T-helper 22 cell (primary cell): ENCODE results near the gene AKR1C8.
"Not testable (repeated sequence)": the region's sequence is repeated elsewhere in the genome, so short reads cannot be mapped to it uniquely, and the experiment has no call there.

Experiments used
- DNase-seq: peaks from one replicate; pipeline ENCODE4 v3.0.0-alpha.2; 2020; ENCODE audit warnings: low read depth

AKR1C8 gene

GRCh38 chr10:5168897-5169420 lies 16.0 kb downstream of the AKR1C8 start:
- DNase-seq, result no peak

GRCh38 chr10:5165738-5166137 lies 19.2 kb downstream of the AKR1C8 start:
- no peak for DNase-seq

- no peak for DNase-seq
Measured at GRCh38 chr10:5163487-5163886, 21.5 kb downstream of the AKR1C8 start.

- no peak for DNase-seq
Measured at GRCh38 chr10:5159126-5159525, 25.8 kb downstream of the AKR1C8 start.

GRCh38 chr10:5157501-5157900 lies 27.4 kb downstream of the AKR1C8 start:
- no peak for DNase-seq

GRCh38 chr10:5155951-5156350 lies 29.0 kb downstream of the AKR1C8 start:
- no peak for DNase-seq

- no peak for DNase-seq
Measured at GRCh38 chr10:5151076-5151475, 33.9 kb downstream of the AKR1C8 start.

- no peak for DNase-seq
Measured at GRCh38 chr10:5148678-5149032, 36.3 kb downstream of the AKR1C8 start.

- no peak for DNase-seq
Measured at GRCh38 chr10:5147981-5148677, 36.8 kb downstream of the AKR1C8 start.

- no peak for DNase-seq
Measured at GRCh38 chr10:5147255-5147980, 37.5 kb downstream of the AKR1C8 start.

- DNase-seq, result no peak
Measured at GRCh38 chr10:5146920-5147254, 38.1 kb downstream of the AKR1C8 start.

GRCh38 chr10:5143137-5143536 lies 41.8 kb downstream of the AKR1C8 start:
- DNase-seq, result no peak

- no peak for DNase-seq
Measured at GRCh38 chr10:5142199-5142598, 42.8 kb downstream of the AKR1C8 start.

- DNase-seq, result not testable (repeated sequence)
Measured at GRCh38 chr10:5137699-5138098, 47.3 kb downstream of the AKR1C8 start.

- no peak for DNase-seq
Measured at GRCh38 chr10:5136468-5137087, 48.4 kb downstream of the AKR1C8 start.

GRCh38 chr10:5135581-5135980 lies 49.4 kb downstream of the AKR1C8 start:
- DNase-seq, result no peak

GRCh38 chr10:5125315-5126044 lies 59.5 kb downstream of the AKR1C8 start:
- no peak for DNase-seq

GRCh38 chr10:5123886-5124285 lies 61.1 kb downstream of the AKR1C8 start:
- DNase-seq, result no peak

GRCh38 chr10:5119997-5120396 lies 65.0 kb downstream of the AKR1C8 start:
- not testable (repeated sequence) for DNase-seq

- no peak for DNase-seq
Measured at GRCh38 chr10:5117026-5117425, 67.9 kb downstream of the AKR1C8 start.

GRCh38 chr10:5116621-5117020 lies 68.3 kb downstream of the AKR1C8 start:
- no peak for DNase-seq

GRCh38 chr10:5109861-5110260 lies 75.1 kb downstream of the AKR1C8 start:
- DNase-seq, result not testable (repeated sequence)
